ENCODE results near the gene NEK6. TPM values are rescaled to one million over a fixed set of nuclear protein-coding genes. Genes with fewer than 3 reads are reported as not detected.

Gene NEK6
- total and polyA plus RNA-seq, 9 of the 15 experiments (the other 6 are each of a cell fraction or from before 2014, with no cell fraction given) = 3.1 to 19.0 (median 8.4) TPM

DNA sequence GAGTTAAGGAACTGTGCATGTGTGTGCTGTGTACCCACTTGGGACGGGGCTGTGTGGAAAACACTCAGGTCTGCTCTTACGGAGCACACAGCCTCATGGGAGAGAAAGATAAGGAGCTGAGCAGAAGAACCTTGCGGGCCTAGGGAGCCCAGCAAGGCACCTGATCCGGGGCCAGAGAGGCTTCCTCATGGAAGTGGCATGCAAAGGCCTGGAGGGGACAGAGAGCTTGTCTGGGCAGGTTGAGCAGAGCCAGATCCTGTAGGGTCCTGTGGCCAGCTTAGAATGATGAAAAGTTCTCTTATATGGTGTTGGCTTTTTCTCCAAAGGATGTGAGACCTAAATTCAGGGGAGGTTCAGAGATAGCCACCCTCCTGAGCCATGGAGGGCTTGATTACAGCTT, 45.2 kb downstream of the NEK6 start:
- in situ Hi-C loops (cut with MboI) (loop anchor here (25.0 kb wide), 1 partner anchor 766 kb away; no protein-coding TSS in a partner anchor), intact Hi-C loops (cut with micrococcal nuclease) (no loop called here)
- BruUV-seq (replicated peaks) = no TSS peak
- H3K27me3 ChIP-seq (ENCODE audit: control insufficient read depth in 2 of 2, insufficient read depth in 2 of 2, low read length in 2 of 2) = no peaks in the 10 kb centered on the region
- FAIRE-seq = no peak
- no peak overlapping the region for H3K4me3 ChIP-seq
- H3K9me1 ChIP-seq (ENCODE audit: control insufficient read depth, insufficient read depth, low read length) = no peaks in the 10 kb centered on the region
- 20% methylated on average over 4 of the region's 4 CpGs for WGBS (ENCODE audit: insufficient coverage, low coverage, missing lambda C conversion rate)
- no peak overlapping the region for H3K4me2 ChIP-seq (ENCODE audit: insufficient read depth, low read length)
- CTCF ChIA-PET (ENCODE audit: low intra/inter-chr PET ratio) = no interaction called here
- H3K9ac ChIP-seq (ENCODE audit: insufficient read depth in 1 of 2, low read depth in 2 of 2, low read length in 2 of 2) = peak overlapping the region in 1 of 2 experiments; percentile 21; a peak in 1 of 4 replicates
- H4K20me1 ChIP-seq (replicated peaks; ENCODE audit: control insufficient read depth, insufficient read depth, low read length) = peaks cover 25% of the 10 kb centered on the region
- peaks cover 4 to 7% of the 10 kb centered on the region in 2 experiments; a peak in 2 of 5 replicates for H3K4me1 ChIP-seq (replicated peaks in 1 of 2; ENCODE audit: control insufficient read depth in 2 of 2, insufficient read depth in 2 of 2, low read length in 2 of 2)
- H2AFZ ChIP-seq (ENCODE audit: low read depth, low read length) = no peak overlapping the region
- ATAC-seq = no peak
- TF ChIP-seq, protein P1, sequence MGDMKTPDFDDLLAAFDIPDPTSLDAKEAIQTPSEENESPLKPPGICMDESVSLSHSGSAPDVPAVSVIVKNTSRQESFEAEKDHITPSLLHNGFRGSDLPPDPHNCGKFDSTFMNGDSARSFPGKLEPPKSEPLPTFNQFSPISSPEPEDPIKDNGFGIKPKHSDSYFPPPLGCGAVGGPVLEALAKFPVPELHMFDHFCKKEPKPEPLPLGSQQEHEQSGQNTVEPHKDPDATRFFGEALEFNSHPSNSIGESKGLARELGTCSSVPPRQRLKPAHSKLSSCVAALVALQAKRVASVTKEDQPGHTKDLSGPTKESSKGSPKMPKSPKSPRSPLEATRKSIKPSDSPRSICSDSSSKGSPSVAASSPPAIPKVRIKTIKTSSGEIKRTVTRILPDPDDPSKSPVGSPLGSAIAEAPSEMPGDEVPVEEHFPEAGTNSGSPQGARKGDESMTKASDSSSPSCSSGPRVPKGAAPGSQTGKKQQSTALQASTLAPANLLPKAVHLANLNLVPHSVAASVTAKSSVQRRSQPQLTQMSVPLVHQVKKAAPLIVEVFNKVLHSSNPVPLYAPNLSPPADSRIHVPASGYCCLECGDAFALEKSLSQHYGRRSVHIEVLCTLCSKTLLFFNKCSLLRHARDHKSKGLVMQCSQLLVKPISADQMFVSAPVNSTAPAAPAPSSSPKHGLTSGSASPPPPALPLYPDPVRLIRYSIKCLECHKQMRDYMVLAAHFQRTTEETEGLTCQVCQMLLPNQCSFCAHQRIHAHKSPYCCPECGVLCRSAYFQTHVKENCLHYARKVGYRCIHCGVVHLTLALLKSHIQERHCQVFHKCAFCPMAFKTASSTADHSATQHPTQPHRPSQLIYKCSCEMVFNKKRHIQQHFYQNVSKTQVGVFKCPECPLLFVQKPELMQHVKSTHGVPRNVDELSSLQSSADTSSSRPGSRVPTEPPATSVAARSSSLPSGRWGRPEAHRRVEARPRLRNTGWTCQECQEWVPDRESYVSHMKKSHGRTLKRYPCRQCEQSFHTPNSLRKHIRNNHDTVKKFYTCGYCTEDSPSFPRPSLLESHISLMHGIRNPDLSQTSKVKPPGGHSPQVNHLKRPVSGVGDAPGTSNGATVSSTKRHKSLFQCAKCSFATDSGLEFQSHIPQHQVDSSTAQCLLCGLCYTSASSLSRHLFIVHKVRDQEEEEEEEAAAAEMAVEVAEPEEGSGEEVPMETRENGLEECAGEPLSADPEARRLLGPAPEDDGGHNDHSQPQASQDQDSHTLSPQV (IDR thresholded peaks at IDR 0.05) = no peak
- no peak for TF ChIP-seq GABPB2 (CRISPR knock-in tag; conservative IDR thresholded peaks at IDR 0.05)
- TF ChIP-seq, protein P2, sequence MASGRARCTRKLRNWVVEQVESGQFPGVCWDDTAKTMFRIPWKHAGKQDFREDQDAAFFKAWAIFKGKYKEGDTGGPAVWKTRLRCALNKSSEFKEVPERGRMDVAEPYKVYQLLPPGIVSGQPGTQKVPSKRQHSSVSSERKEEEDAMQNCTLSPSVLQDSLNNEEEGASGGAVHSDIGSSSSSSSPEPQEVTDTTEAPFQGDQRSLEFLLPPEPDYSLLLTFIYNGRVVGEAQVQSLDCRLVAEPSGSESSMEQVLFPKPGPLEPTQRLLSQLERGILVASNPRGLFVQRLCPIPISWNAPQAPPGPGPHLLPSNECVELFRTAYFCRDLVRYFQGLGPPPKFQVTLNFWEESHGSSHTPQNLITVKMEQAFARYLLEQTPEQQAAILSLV (tag; IDR thresholded peaks at IDR 0.05) = no peak
- TF ChIP-seq RBM15 (IDR thresholded peaks at IDR 0.05; ENCODE audit: insufficient read depth, low read length) = no peak
- no peak for TF ChIP-seq ETV6 (IDR thresholded peaks at IDR 0.05; ENCODE audit: borderline replicate concordance in 1 of 2, low read depth in 2 of 2, low read length in 1 of 2)
- TF ChIP-seq ETV6 (CRISPR knock-in tag; IDR thresholded peaks at IDR 0.05; ENCODE audit: borderline replicate concordance) = no peak
- TF ChIP-seq TCFL5 (CRISPR knock-in tag; conservative IDR thresholded peaks at IDR 0.05) = no peak
- no peak for TF ChIP-seq ZNF124 (CRISPR knock-in tag; IDR thresholded peaks at IDR 0.05)
- no peak for TF ChIP-seq KAT7 (CRISPR knock-in tag; IDR thresholded peaks at IDR 0.05; ENCODE audit: borderline replicate concordance)
- TF ChIP-seq ZNF184 (CRISPR knock-in tag; IDR thresholded peaks at IDR 0.05) = no peak
- POLR2A ChIA-PET = no interaction called here
- no peaks in the 10 kb centered on the region for H3K79me2 ChIP-seq (ENCODE audit: control insufficient read depth, insufficient read depth, low read length)
- H3K27ac ChIP-seq (ENCODE audit: extremely low read depth, low read depth, low read length) = no peak overlapping the region
- DNase-seq (ENCODE audit: extremely low read depth in 1 of 4, low spot score in 3 of 4) = no peak
- H3K9me3 ChIP-seq (replicated peaks; ENCODE audit: control insufficient read depth, insufficient read depth, low read depth, low read length) = no peaks in the 10 kb centered on the region
- no peaks in the 10 kb centered on the region for H3K36me3 ChIP-seq (ENCODE audit: control insufficient read depth, insufficient read depth, low read length)

All from K562 (cell line).